Neural progenitor cell (in vitro differentiated cells): ENCODE measurements around the gene ARL3. TPM values are rescaled to one million over a fixed set of nuclear protein-coding genes. Genes with fewer than 3 reads are reported as not detected.
"Not testable (repeated sequence)": the region's sequence is repeated elsewhere in the genome, so short reads cannot be mapped to it uniquely, and the experiment has no call there.

Experiments used
- DNase-seq: peaks from one replicate; pipeline ENCODE4 v3.0.0-alpha.2; 2016; ENCODE audit warnings: low spot score
- H2AFZ ChIP-seq: fragments of 200-600 bp; sonication (generic); replicated peaks from 2 replicates; pipeline ENCODE4 v1.6.1; 2016; ENCODE audit warnings: antibody characterized with exemption
- H3F3A ChIP-seq: fragments of 200-600 bp; sonication (generic); 2 replicates; pipeline ENCODE4 v1.6.1; 2016; ENCODE audit warnings: antibody characterized with exemption, low read depth
- H3K27ac ChIP-seq: fragments of 200-600 bp; sonication (generic); 2 replicates; pipeline ENCODE4 v1.5.1; 2016; ENCODE audit warnings: mild to moderate bottlenecking
- H3K27me3 ChIP-seq: fragments of 200-600 bp; sonication (generic); 2 replicates; pipeline ENCODE4 v1.6.1; 2016; ENCODE audit warnings: mild to moderate bottlenecking, moderate library complexity
- H3K36me3 ChIP-seq: fragments of 200-600 bp; sonication (generic); 2 replicates; pipeline ENCODE4 v1.5.1; 2016
- H3K4me1 ChIP-seq: fragments of 200-600 bp; sonication (generic); 2 replicates; pipeline ENCODE4 v1.6.1; 2016; ENCODE audit warnings: mixed run types
- H3K4me2 ChIP-seq: fragments of 200-600 bp; sonication (generic); 2 replicates; pipeline ENCODE4 v1.6.1; 2016
- H3K4me3 ChIP-seq: fragments of 200-600 bp; sonication (generic); 2 replicates; pipeline ENCODE4 v1.5.1; 2016
- H3K79me2 ChIP-seq: fragments of 200-600 bp; sonication (generic); 2 replicates; pipeline ENCODE4 v1.6.1; 2016; ENCODE audit warnings: low read depth
- H3K9ac ChIP-seq: fragments of 200-600 bp; sonication (generic); 2 replicates; pipeline ENCODE4 v1.6.1; 2016
- H3K9me3 ChIP-seq: fragments of 200-600 bp; sonication (generic); 2 replicates; pipeline ENCODE4 v1.5.1; 2016; ENCODE audit warnings: low read depth
- H4K20me1 ChIP-seq: fragments of 200-600 bp; sonication (generic); 2 replicates; pipeline ENCODE4 v1.6.1; 2016; ENCODE audit warnings: low read depth
- H3K27ac Mint-ChIP-seq: 3 replicates; pipeline ENCODE4 v1.8.0; 2021; ENCODE audit warnings: mixed read lengths
- H3K27me3 Mint-ChIP-seq: 2 replicates; pipeline ENCODE4 v1.8.0; 2022; ENCODE audit warnings: low read depth, mild to moderate bottlenecking, inconsistent platforms, moderate library complexity, mixed read lengths; ENCODE audit not compliant: insufficient read depth
- H3K36me3 Mint-ChIP-seq: 3 replicates; pipeline ENCODE4 v1.8.0; 2021; ENCODE audit warnings: mixed read lengths
- H3K4me1 Mint-ChIP-seq: 3 replicates; pipeline ENCODE4 v1.8.0; 2021; ENCODE audit warnings: mixed read lengths
- H3K4me3 Mint-ChIP-seq: 3 replicates; pipeline ENCODE4 v1.8.0; 2021; ENCODE audit warnings: mild to moderate bottlenecking, moderate library complexity, mixed read lengths
- H3K9me3 Mint-ChIP-seq: 3 replicates; pipeline ENCODE4 v1.8.0; 2020; ENCODE audit warnings: mixed read lengths
- EZH2 ChIP-seq: fragments of 200-600 bp; sonication (generic); IDR thresholded peaks from 2 replicates; pipeline ENCODE4 v1.6.1; 2017; ENCODE audit warnings: antibody characterized with exemption, mild to moderate bottlenecking, moderate library complexity
- EZH2phosphoT487 ChIP-seq: fragments of 200-600 bp; sonication (generic); IDR thresholded peaks from 2 replicates; pipeline ENCODE4 v1.6.1; 2017; ENCODE audit warnings: antibody characterized with exemption
- total RNA-seq: library from RNA; depleted of rRNA; stranded (reverse); fragments of >200 nt; gene quantifications from 2 replicates; pipeline ENCODE4 v1.2.3, GENCODE V29; 2015; ENCODE audit warnings: low replicate concordance
- TF ChIP-seq, protein P1 (sequence below): fragments of 200-600 bp; sonication (generic); IDR thresholded peaks from 2 replicates; pipeline ENCODE4 v1.5.1; 2017; ENCODE audit warnings: antibody characterized with exemption, mild to moderate bottlenecking

The ARL3 gene
- total RNA-seq, 1 donor from 2014 or later: 29.7 TPM

DNA sequence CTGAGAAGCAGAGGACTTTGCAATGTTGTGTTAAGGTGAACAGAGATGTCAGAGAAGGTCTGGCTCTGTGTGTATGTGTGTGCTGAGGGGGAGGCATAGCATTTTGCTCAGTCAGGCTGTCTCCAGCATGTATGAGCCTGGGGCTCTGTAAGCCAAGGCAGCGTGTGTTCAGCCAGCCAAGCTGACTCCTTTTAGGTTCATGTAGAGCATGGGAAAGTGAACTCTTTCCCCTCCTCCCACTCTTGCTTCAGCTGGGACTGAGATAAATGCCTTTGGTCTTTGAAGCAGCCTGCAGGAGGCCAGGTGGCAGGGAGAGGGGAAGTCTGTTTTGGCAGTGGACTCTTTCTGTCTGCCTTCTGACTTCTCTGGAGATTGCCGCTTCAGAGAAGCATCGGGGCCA lies 4.0 kb upstream of the ARL3 start:
- DNase-seq: peak; percentile 35
- Histone ChIP-seq H3K4me2 (peak overlapping the region; percentile 60), H2AFZ (no peak overlapping the region), H3K4me3 (no peak overlapping the region), H3K36me3 (no peaks in the 10 kb centered on the region), H3F3A (peaks cover 40% of the 10 kb centered on the region), H3K9ac (no peak overlapping the region), H3K79me2 (peaks cover 91% of the 10 kb centered on the region), H3K27me3 (no peaks in the 10 kb centered on the region), H3K27ac (no peak overlapping the region), H3K9me3 (no peaks in the 10 kb centered on the region), H4K20me1 (peaks cover 28% of the 10 kb centered on the region), H3K4me1 (peaks cover 26% of the 10 kb centered on the region)
- Mint-ChIP-seq H3K4me1 (peaks cover 46% of the 10 kb centered on the region), H3K4me3 (peak overlapping the region; percentile 65), H3K9me3 (no peaks in the 10 kb centered on the region), H3K27me3 (no peaks in the 10 kb centered on the region), H3K36me3 (peaks cover 10% of the 10 kb centered on the region), H3K27ac (peak overlapping the region; percentile 51)
- TF ChIP-seq EZH2 (no peak), EZH2phosphoT487 (no peak)
- TF ChIP-seq, protein P1, sequence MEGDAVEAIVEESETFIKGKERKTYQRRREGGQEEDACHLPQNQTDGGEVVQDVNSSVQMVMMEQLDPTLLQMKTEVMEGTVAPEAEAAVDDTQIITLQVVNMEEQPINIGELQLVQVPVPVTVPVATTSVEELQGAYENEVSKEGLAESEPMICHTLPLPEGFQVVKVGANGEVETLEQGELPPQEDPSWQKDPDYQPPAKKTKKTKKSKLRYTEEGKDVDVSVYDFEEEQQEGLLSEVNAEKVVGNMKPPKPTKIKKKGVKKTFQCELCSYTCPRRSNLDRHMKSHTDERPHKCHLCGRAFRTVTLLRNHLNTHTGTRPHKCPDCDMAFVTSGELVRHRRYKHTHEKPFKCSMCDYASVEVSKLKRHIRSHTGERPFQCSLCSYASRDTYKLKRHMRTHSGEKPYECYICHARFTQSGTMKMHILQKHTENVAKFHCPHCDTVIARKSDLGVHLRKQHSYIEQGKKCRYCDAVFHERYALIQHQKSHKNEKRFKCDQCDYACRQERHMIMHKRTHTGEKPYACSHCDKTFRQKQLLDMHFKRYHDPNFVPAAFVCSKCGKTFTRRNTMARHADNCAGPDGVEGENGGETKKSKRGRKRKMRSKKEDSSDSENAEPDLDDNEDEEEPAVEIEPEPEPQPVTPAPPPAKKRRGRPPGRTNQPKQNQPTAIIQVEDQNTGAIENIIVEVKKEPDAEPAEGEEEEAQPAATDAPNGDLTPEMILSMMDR: no peak

DNA sequence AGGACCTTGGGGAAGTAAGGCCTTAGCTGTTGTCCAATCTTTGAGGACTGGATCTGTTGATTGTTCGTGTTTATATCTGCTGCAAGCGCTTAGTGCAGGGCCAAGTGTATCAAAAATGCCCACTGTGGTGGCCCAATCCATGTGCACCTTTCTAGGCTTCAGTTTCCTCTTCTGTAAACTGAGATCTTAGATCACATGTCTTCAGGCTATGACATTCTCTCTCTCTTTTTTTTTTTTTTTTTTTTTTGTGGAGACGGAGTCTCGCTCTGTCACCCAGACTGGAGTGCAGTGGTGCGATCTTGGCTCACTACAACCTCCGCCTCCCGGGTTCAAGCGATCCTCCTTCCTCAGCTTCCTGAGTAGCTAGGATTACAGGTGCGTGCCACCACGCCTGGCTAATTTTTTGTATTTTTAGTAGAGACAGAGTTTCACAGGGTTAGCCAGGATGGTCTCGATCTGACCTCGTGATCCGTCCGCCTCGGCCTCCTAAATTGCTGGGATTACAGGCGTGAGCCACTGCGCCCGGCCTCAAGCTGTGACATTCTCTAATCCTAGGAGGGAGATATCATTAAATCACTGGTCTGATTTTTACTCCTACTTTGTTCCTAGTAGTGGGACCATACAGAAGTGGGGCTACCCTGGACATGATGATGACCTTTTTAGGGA lies 2.8 kb upstream of the ARL3 start:
- H3K27me3 ChIP-seq, H3K9me3 ChIP-seq, H3K9me3 Mint-ChIP-seq, H3K9ac ChIP-seq, DNase-seq, H3K27me3 Mint-ChIP-seq, H3K27ac ChIP-seq, H3K36me3 ChIP-seq, H2AFZ ChIP-seq, H3K27ac Mint-ChIP-seq, H3K4me3 ChIP-seq, H3K36me3 Mint-ChIP-seq: not testable (repeated sequence)
- H3K4me1 ChIP-seq: peaks cover 38% of the 10 kb centered on the region
- peaks cover 91% of the 10 kb centered on the region for H3K79me2 ChIP-seq
- H3F3A ChIP-seq: peaks cover 41% of the 10 kb centered on the region
- H3K4me2 ChIP-seq: peak overlapping the region; percentile 60
- H4K20me1 ChIP-seq: peaks cover 34% of the 10 kb centered on the region
- H3K4me1 Mint-ChIP-seq: peaks cover 58% of the 10 kb centered on the region
- peak overlapping the region; percentile 33 for H3K4me3 Mint-ChIP-seq

DNA sequence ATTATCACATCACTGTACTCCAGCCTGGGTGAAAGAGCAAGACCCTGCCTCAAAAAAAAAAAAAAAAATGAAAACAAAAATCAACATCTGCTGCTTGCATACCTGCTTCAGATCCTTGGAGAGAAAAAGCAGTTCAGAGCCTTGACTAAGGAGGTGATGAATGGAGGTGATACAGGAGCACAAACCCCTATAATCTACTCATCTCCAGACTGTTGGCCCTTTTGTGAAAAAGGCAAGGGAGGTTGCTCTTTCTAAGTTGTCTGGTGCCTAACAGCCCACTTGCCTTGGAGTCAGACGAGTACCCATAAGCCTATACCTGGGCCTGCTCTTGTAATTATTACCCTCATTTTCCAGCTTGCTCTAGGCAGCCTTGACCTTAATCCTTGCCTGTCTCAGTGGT lies 1.7 kb upstream of the ARL3 start:
- Mint-ChIP-seq H3K27ac (no peak overlapping the region), H3K27me3 (no peaks in the 10 kb centered on the region), H3K4me1 (peaks cover 58% of the 10 kb centered on the region), H3K9me3 (no peaks in the 10 kb centered on the region), H3K36me3 (peaks cover 10% of the 10 kb centered on the region), H3K4me3 (peak overlapping the region; percentile 94)
- DNase-seq: no peak
- Histone ChIP-seq H3K79me2 (peaks cover 91% of the 10 kb centered on the region), H3K36me3 (no peaks in the 10 kb centered on the region), H3K9ac (no peak overlapping the region), H3K4me2 (peak overlapping the region; percentile 83), H3K4me3 (peak overlapping the region; percentile 75), H3K4me1 (peaks cover 41% of the 10 kb centered on the region), H3F3A (peaks cover 35% of the 10 kb centered on the region), H4K20me1 (peaks cover 37% of the 10 kb centered on the region), H3K27ac (no peak overlapping the region), H3K9me3 (no peaks in the 10 kb centered on the region), H2AFZ (no peak overlapping the region), H3K27me3 (no peaks in the 10 kb centered on the region)
- TF ChIP-seq EZH2phosphoT487 (no peak), EZH2 (no peak)
- TF ChIP-seq, protein P1: no peak
